ENCODE measurements around the gene PROSER2.

Gene PROSER2, protein sequence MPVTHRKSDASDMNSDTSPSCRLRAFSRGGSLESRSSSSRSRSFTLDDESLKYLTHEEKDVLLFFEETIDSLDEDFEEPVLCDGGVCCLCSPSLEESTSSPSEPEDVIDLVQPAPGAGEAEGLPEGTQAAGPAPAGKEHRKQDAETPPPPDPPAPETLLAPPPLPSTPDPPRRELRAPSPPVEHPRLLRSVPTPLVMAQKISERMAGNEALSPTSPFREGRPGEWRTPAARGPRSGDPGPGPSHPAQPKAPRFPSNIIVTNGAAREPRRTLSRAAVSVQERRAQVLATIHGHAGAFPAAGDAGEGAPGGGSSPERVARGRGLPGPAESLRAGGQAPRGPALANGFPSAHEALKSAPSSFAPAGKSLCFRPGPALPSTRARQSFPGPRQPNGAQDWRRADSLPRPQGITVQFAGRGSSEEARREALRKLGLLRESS

DNA sequence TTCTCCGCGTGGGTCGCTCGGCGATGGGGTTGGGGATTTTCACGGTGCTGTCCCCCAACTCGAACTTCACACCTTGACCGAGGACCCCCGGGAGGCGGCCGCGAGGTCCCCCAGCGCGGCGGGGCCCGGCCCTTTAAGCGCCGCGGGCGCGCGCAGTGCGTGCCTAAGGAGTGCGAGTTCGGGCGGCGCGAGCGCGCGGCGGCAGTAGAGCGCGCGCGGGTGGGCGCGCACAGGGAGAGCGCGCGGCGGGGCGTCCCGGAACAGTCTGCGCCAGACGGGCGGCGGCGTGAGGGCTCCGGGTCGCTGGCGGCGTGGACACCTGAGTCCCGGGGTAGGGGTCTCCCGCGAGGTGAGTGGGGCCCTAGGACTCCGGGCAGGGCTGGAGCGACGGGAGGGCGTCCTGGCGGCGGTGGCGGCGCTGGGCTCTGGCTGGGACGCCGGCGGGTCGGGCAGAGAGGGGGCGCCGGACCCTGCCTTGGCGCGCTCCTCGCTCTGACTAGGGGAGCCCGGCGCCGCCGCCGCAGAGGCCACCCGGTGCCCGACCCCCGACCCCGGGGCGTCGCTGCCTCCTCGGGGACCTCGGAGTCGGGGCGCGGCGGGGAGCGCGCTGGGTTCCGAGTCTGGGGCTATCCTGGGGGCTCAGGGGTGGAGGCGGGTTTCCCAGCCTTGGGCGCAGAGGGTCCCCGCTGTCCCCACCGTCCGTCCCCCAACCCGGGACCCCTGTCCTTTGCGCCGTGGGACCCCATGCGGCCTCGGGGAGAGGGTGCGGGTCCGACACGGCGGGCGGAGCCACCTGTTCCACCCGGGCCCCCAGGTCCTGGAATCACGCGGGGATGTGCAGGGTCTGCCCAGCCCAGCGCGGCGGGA lies at the start of gene PROSER2:
Gene PROSER2 (plus strand): TSS at position 235 of the 867 bp plus-strand sequence. CDS start 28,722 bp downstream, outside the sequence.
- TF ChIP-seq TAF1 (IDR thresholded peaks at IDR 0.05; ENCODE audit: low read depth) = peak; percentile 40; the same call in 1 of the 2 replicates
- peak; percentile 94 for TF ChIP-seq ZBTB7A (IDR thresholded peaks at IDR 0.05; ENCODE audit: low read depth)
- no peak for TF ChIP-seq CREB1 (IDR thresholded peaks at IDR 0.05; ENCODE audit: low read depth)

DNA sequence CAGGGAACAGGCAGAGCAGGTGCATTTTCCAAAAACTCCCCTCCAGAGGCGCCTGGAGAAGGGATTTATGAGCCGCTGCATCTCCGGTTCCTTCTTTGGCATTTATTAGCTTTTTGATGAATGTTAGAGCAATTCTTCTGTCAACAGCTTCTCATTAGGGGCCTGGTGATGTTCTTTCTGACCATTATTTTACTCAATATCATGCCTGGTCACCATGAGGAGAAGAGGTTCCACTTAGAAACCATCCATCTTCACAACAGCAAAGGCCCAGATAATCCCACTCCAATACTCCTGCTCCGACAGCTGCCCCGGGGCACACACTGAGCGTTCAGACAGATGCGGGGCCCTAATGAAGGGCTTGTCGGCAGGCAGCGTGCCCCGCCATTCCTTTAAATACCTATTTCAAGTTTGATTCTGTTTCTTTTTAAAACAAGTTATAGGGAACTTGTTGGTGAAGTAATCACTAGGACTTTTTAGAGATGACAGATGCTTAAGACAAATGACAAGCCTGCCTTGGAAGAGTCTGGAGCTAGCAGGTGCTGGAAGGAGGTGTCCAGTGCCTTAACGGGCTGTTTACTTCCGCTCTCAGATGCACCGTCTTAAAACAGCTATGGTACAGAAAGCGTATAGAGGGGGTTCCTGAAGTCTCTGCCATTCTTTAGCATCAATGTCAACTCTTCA lies 49.3 kb upstream of the PROSER2 start:
- TF ChIP-seq, protein P1, sequence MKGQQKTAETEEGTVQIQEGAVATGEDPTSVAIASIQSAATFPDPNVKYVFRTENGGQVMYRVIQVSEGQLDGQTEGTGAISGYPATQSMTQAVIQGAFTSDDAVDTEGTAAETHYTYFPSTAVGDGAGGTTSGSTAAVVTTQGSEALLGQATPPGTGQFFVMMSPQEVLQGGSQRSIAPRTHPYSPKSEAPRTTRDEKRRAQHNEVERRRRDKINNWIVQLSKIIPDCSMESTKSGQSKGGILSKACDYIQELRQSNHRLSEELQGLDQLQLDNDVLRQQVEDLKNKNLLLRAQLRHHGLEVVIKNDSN (IDR thresholded peaks at IDR 0.05) = no peak
- TF ChIP-seq FOXM1 (IDR thresholded peaks at IDR 0.05; ENCODE audit: borderline replicate concordance, low read depth) (no peak), TEAD4 (IDR thresholded peaks at IDR 0.05) (no peak), CREB1 (IDR thresholded peaks at IDR 0.05; ENCODE audit: low read depth) (no peak), EGR1 (IDR thresholded peaks at IDR 0.05) (no peak), YY1 (IDR thresholded peaks at IDR 0.05; ENCODE audit: low read depth) (no peak), TAF1 (IDR thresholded peaks at IDR 0.05; ENCODE audit: low read depth) (no peak), EP300 (IDR thresholded peaks at IDR 0.05; ENCODE audit: borderline replicate concordance) (no peak), TCF12 (IDR thresholded peaks at IDR 0.05; ENCODE audit: low read depth) (no peak), ZBTB7A (IDR thresholded peaks at IDR 0.05; ENCODE audit: low read depth) (no peak), RAD21 (IDR thresholded peaks at IDR 0.05; ENCODE audit: low read depth) (no peak), NFIC (IDR thresholded peaks at IDR 0.05) (no peak), CEBPB (IDR thresholded peaks at IDR 0.05) (no peak)
- TF ChIP-seq, protein P2, sequence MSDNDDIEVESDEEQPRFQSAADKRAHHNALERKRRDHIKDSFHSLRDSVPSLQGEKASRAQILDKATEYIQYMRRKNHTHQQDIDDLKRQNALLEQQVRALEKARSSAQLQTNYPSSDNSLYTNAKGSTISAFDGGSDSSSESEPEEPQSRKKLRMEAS (IDR thresholded peaks at IDR 0.05) = no peak
- TF ChIP-seq, protein P3, sequence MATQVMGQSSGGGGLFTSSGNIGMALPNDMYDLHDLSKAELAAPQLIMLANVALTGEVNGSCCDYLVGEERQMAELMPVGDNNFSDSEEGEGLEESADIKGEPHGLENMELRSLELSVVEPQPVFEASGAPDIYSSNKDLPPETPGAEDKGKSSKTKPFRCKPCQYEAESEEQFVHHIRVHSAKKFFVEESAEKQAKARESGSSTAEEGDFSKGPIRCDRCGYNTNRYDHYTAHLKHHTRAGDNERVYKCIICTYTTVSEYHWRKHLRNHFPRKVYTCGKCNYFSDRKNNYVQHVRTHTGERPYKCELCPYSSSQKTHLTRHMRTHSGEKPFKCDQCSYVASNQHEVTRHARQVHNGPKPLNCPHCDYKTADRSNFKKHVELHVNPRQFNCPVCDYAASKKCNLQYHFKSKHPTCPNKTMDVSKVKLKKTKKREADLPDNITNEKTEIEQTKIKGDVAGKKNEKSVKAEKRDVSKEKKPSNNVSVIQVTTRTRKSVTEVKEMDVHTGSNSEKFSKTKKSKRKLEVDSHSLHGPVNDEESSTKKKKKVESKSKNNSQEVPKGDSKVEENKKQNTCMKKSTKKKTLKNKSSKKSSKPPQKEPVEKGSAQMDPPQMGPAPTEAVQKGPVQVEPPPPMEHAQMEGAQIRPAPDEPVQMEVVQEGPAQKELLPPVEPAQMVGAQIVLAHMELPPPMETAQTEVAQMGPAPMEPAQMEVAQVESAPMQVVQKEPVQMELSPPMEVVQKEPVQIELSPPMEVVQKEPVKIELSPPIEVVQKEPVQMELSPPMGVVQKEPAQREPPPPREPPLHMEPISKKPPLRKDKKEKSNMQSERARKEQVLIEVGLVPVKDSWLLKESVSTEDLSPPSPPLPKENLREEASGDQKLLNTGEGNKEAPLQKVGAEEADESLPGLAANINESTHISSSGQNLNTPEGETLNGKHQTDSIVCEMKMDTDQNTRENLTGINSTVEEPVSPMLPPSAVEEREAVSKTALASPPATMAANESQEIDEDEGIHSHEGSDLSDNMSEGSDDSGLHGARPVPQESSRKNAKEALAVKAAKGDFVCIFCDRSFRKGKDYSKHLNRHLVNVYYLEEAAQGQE (IDR thresholded peaks at IDR 0.05; ENCODE audit: low read depth) = no peak

DNA sequence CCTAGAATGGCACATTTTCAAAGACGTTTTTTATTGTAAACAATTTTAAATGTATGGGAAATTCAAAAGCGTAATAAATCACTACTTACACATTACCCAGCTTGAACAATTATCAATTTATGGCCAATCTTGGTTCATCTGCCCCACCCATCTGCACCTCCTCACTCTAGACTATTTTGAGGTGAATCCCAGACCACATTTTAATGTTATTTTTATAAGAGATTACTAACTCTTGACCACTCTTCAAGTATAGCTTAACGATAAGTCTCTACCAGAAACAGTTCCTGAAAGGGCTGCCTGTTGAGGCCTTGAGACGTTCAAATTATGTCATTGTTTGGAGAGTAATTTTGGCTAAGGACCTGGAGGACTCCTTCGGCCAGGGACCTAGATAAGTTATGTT lies 47.7 kb upstream of the PROSER2 start:
- TF ChIP-seq EGR1 (IDR thresholded peaks at IDR 0.05) = no peak
- TF ChIP-seq, protein P3 (IDR thresholded peaks at IDR 0.05; ENCODE audit: low read depth) = no peak
- no peak for TF ChIP-seq RAD21 (IDR thresholded peaks at IDR 0.05; ENCODE audit: low read depth)
- no peak for TF ChIP-seq TEAD4 (IDR thresholded peaks at IDR 0.05)
- no peak for TF ChIP-seq CREB1 (IDR thresholded peaks at IDR 0.05; ENCODE audit: low read depth)
- TF ChIP-seq ZBTB7A (IDR thresholded peaks at IDR 0.05; ENCODE audit: low read depth) = no peak
- TF ChIP-seq, protein P1 (IDR thresholded peaks at IDR 0.05) = no peak

DNA sequence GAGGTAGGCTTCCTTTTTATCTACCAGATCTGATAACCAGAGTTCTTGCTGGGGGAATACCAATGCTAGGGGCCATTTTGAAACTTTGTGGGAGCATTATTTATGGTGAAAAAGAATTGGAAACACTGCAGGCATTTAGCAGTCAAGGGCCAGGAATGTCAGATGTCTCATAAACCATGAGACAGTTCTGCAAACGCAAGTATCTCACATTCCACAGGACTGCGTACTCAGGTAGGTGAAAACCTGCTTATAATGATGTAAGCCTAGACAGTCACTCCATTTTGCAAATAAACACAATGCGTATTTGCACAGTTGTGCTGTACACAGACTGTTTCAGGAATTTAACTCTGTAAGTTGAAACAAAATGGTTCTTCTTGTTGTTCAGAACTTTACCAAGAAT lies 47.1 kb upstream of the PROSER2 start:
- no peak for TF ChIP-seq EP300 (IDR thresholded peaks at IDR 0.05; ENCODE audit: borderline replicate concordance)
- no peak for TF ChIP-seq NFIC (IDR thresholded peaks at IDR 0.05)
- no peak for TF ChIP-seq ZBTB7A (IDR thresholded peaks at IDR 0.05; ENCODE audit: low read depth)
- TF ChIP-seq CREB1 (IDR thresholded peaks at IDR 0.05; ENCODE audit: low read depth) = no peak
- TF ChIP-seq CEBPB (IDR thresholded peaks at IDR 0.05) = no peak
- TF ChIP-seq, protein P1 (IDR thresholded peaks at IDR 0.05) = no peak

DNA sequence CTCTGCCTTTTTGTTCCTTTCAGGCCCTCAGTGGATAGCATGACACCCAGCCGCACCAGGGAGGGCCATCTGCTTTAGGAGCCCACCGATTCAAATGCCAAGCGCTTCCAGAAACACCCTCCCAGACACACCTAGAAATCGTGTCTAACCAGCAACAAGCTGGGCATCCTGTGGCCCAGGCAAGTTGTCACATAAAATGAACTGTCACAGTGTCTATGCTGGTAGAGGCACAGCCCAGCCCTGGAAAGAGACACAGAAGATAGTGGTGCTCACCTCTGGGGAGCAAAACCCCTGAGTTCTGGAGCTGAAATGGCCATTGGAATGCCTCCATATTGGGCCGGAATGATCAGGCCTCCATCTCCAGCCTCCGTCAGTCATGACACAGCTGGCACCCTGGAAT lies 42.0 kb upstream of the PROSER2 start:
- TF ChIP-seq YY1 (IDR thresholded peaks at IDR 0.05; ENCODE audit: low read depth) (no peak), EGR1 (IDR thresholded peaks at IDR 0.05) (no peak), TEAD4 (IDR thresholded peaks at IDR 0.05) (no peak), TAF1 (IDR thresholded peaks at IDR 0.05; ENCODE audit: low read depth) (no peak), ZBTB7A (IDR thresholded peaks at IDR 0.05; ENCODE audit: low read depth) (no peak), EP300 (IDR thresholded peaks at IDR 0.05; ENCODE audit: borderline replicate concordance) (no peak), NFIC (IDR thresholded peaks at IDR 0.05) (no peak), CREB1 (IDR thresholded peaks at IDR 0.05; ENCODE audit: low read depth) (no peak), TCF12 (IDR thresholded peaks at IDR 0.05; ENCODE audit: low read depth) (no peak), RAD21 (IDR thresholded peaks at IDR 0.05; ENCODE audit: low read depth) (no peak), FOXM1 (IDR thresholded peaks at IDR 0.05; ENCODE audit: borderline replicate concordance, low read depth) (no peak), CEBPB (IDR thresholded peaks at IDR 0.05) (no peak)
- TF ChIP-seq, protein P3 (IDR thresholded peaks at IDR 0.05; ENCODE audit: low read depth) = no peak
- TF ChIP-seq, protein P2 (IDR thresholded peaks at IDR 0.05) = no peak
- TF ChIP-seq, protein P1 (IDR thresholded peaks at IDR 0.05) = no peak
